VCaP (cell line): Measurements from ENCODE around the gene PPHLN1.
A peak's percentile ranks its signal among the peaks of the same experiment; 100 is the strongest.

Experiments
- H3K27ac ChIP-seq: fragments of 450-650 bp; 2 replicates; pipeline ENCODE4 v1.5.1; 2017
- CTCF ChIP-seq: fragments of 450-650 bp; conservative IDR thresholded peaks from 2 replicates; pipeline ENCODE4 v1.5.1; 2017; ENCODE audit warnings: mild to moderate bottlenecking, moderate library complexity

Gene PPHLN1

DNA sequence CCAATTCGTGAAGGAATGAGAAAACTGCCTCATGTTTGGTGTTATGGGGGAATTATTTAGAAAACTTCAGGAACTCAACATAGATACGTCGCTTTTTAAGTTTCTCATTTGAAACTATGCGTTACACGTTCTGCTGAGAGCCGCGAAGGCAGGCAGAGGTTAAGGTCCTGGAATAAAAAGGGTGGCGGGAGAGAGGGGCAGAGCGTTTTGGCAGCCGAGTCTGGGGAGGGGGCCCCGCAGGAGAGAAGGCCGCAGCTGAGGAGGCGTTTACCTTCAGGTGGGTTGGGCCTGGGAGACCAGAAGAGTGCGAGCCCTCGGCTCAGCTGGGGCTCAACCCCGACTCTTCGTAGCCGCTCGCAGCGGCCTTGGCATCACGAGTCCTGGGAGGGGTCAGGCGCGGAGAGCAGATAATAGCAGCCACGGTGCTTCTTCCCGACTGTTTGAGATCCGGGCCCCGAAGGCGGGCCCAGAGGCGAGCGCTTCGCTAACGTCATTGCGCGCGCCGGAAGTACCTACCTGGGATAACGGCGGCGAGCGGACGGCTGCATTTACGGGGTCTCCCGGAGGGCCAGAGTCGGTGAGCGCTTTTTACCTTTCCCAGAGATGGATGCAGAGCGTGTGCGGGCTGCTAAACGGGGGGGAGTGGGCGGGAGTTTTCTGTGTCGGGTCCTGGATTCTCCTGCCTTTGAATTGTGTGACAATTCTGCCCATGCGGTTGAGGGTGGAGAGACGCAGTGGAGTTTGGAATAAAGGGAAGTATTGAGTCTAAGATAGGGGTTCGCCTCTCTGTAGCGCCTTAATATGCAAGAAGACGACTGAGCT, at the start of gene PPHLN1, which contains the start of gene ZCRB1:
Gene PPHLN1 (plus strand): TSS at position 515 of the 822 bp plus-strand sequence. CDS start 9,736 bp downstream, outside the sequence.
Gene ZCRB1 (minus strand): TSS at position 442 of the 822 bp plus-strand sequence. CDS start 1,992 bp downstream, outside the sequence.
- H3K27ac ChIP-seq: peak within 1 kb of the TSS; percentile 91
- no peak for TF ChIP-seq CTCF

- no peak for TF ChIP-seq CTCF
- no peak overlapping the region for H3K27ac ChIP-seq
Observed at GRCh38 chr12:42277396-42278127, 48.4 kb upstream of the PPHLN1 start.

- TF ChIP-seq CTCF: no peak
- no peak overlapping the region for H3K27ac ChIP-seq
Observed at GRCh38 chr12:42278128-42278510, 47.8 kb upstream of the PPHLN1 start.

GRCh38 chr12:42281278-42281677, 44.7 kb upstream of the PPHLN1 start:
- no peak for TF ChIP-seq CTCF
- H3K27ac ChIP-seq: no peak overlapping the region

GRCh38 chr12:42281844-42282243, 44.1 kb upstream of the PPHLN1 start:
- no peak overlapping the region for H3K27ac ChIP-seq
- TF ChIP-seq CTCF: no peak

GRCh38 chr12:42282294-42282693, 43.7 kb upstream of the PPHLN1 start:
- no peak for TF ChIP-seq CTCF
- no peak overlapping the region for H3K27ac ChIP-seq

DNA sequence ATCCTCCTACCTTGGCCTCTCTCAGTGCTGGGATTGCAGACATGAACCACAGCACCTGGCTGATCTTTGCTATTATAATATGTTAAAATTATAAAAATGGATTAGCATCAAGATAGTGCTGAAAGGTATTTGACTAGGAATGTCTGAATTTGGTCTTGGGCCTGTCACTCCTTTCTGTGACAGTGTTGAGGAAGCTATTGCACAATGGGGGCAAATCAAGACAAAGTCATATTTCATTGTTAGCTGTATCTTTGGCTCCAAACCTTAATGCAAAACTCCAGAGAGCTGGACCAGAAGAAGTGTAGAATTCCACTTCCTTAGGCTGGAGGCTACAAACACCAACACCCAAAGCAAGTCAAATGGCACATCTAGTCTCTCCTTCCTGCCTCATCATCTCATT, 42.2 kb upstream of the PPHLN1 start:
- TF ChIP-seq CTCF: no peak

More for the DNA sequence above, 42.2 kb upstream of the PPHLN1 start:
- H3K27ac ChIP-seq: no peak overlapping the region
